ENCODE measurements around the gene CCDC74B. TPM values are rescaled to one million over a fixed set of nuclear protein-coding genes. Genes with fewer than 3 reads are reported as not detected.
A peak's percentile ranks its signal among the peaks of the same experiment; 100 is the strongest.
"Not testable (repeated sequence)": the region's sequence is repeated elsewhere in the genome, so short reads cannot be mapped to it uniquely, and the experiment has no call there.

Gene CCDC74B
- total RNA-seq, 2 experiments from 2014 or later: 2.5 to 3.2 TPM

- peak overlapping the region; percentile 79 for H3K4me3 Mint-ChIP-seq
- peaks cover 15% of the 10 kb centered on the region for H3K36me3 Mint-ChIP-seq (ENCODE audit: low read depth)
- no peaks in the 10 kb centered on the region for H3K9me3 Mint-ChIP-seq (ENCODE audit: low read depth)
- H3K4me1 Mint-ChIP-seq: peaks cover 15% of the 10 kb centered on the region
- intact Hi-C loops (cut with DNase I, micrococcal nuclease): loop anchor here in 1 of 2 experiments (5.0 kb wide), 1 partner anchor 306 kb away; no protein-coding TSS in a partner anchor
- no peaks in the 10 kb centered on the region for H3K27me3 Mint-ChIP-seq
- ChIA-PET POLR2A (no interaction called here), CTCF (no interaction called here)
- peak overlapping the region; percentile 82 for H3K27ac Mint-ChIP-seq
- DNase-seq: no peak
- no peak for ATAC-seq
Measured at GRCh38 chr2:130183512-130184373, 38.8 kb upstream of the CCDC74B start.

GRCh38 chr2:130182826-130183511, 38.1 kb upstream of the CCDC74B start:
- peaks cover 15% of the 10 kb centered on the region for H3K36me3 Mint-ChIP-seq (ENCODE audit: low read depth)
- CTCF ChIA-PET: interaction anchor here (0.7 kb wide), 1 partner anchor 154 kb away, joined by 3 read pairs; no protein-coding TSS in a partner anchor
- intact Hi-C loops (cut with DNase I, micrococcal nuclease): loop anchor here in 1 of 2 experiments (1.0 to 5.0 kb wide), 2 partner anchors 149 to 306 kb away; no protein-coding TSS in a partner anchor
- ATAC-seq: peak; percentile 3
- H3K4me1 Mint-ChIP-seq: peaks cover 18% of the 10 kb centered on the region
- H3K27me3 Mint-ChIP-seq; POLR2A ChIA-PET; H3K9me3 Mint-ChIP-seq (ENCODE audit: low read depth): not testable (repeated sequence)
- DNase-seq: peak; percentile 35
- H3K4me3 Mint-ChIP-seq: peak overlapping the region; percentile 79
- H3K27ac Mint-ChIP-seq: peak overlapping the region; percentile 82

DNA sequence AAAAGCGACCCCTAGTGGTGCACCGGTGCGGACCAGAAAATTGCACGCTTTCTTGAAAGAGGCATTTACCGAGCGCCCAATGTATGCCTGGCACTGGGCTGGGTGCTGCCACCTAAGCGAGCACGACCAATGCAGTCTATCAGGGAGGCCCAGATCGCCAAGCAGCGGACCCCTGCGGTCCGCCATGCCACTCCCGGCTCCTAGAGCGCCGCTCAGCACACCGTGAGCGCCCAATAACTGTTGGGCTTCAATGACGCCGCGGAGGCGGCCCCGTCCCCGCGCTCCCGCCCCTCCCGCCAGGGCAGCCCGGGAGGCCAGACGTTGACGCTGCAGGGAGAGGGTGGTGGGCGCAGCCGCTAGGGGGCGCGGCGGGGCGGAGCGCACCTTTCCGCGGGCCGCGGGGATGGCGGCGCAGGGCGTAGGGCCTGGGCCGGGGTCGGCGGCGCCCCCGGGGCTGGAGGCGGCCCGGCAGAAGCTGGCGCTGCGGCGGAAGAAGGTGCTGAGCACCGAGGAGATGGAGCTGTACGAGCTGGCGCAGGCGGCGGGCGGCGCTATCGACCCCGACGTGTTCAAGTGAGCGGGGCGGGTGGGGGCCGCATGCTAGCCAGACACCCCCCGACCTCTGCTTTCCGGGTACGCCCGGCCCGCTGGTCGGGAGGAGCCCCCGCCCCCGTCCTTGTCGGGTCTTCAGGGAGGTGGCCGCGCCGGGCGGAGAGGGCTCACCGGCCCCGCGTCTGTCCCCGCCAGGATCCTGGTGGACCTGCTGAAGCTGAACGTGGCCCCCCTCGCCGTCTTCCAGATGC, 37.2 kb upstream of the CCDC74B start, which contains the start of gene MZT2B:
MZT2B (plus strand) TSS at position 383 of the 803 bp plus-strand sequence; CDS start at position 404, 21 bp downstream.
- ChIA-PET CTCF (interaction anchor here (0.7 to 2.4 kb wide), 6 partner anchors 149 to 160 kb away, joined by 3 to 13 read pairs (median 6); partner anchors contain the start of gene IMP4), POLR2A (interaction anchor here (0.6 to 1.0 kb wide), 4 partner anchors 11 to 1311 kb away, joined by 3 to 7 read pairs (median 4); partner anchors contain the start of gene IMP4)
- ATAC-seq (peak; percentile 82), DNase-seq (peak; percentile 95)
- H3K27me3 Mint-ChIP-seq; H3K9me3 Mint-ChIP-seq (ENCODE audit: low read depth): not testable (repeated sequence)
- intact Hi-C loops (cut with DNase I, micrococcal nuclease): loop anchor here (1.0 to 5.0 kb wide), 9 partner anchors 37 to 643 kb away; partner anchors contain the start of genes CCDC74B (in 1 of the 2), IMP4 (in 1 of the 2) and PTPN18 (in 1 of the 2)
- Mint-ChIP-seq H3K36me3 (ENCODE audit: low read depth) (peaks cover 18% of the 10 kb centered on the region), H3K27ac (peak within 1 kb of the TSS; percentile 90), H3K4me1 (peaks cover 22% of the 10 kb centered on the region), H3K4me3 (peak within 1 kb of the TSS; percentile 95)

- Mint-ChIP-seq H3K4me1 (peaks cover 22% of the 10 kb centered on the region), H3K27me3 (no peaks in the 10 kb centered on the region), H3K27ac (peak within 1 kb of the TSS; percentile 90), H3K36me3 (ENCODE audit: low read depth) (peaks cover 18% of the 10 kb centered on the region), H3K9me3 (ENCODE audit: low read depth) (no peaks in the 10 kb centered on the region), H3K4me3 (peak within 1 kb of the TSS; percentile 95)
- CTCF ChIA-PET: interaction anchor here (0.8 to 2.4 kb wide), 6 partner anchors 149 to 190 kb away, joined by 3 to 13 read pairs (median 6); partner anchors contain the start of gene IMP4
- ATAC-seq (peak; percentile 74), DNase-seq (peak; percentile 98)
- POLR2A ChIA-PET: interaction anchor here (0.6 to 1.0 kb wide), 6 partner anchors 10 to 1311 kb away, joined by 3 to 7 read pairs (median 4); partner anchors contain the start of gene IMP4
- intact Hi-C loops (cut with DNase I, micrococcal nuclease): loop anchor here (1.0 to 5.0 kb wide), 8 partner anchors 36 to 643 kb away; partner anchors contain the start of genes CCDC74B (in 1 of the 2), IMP4 (in 1 of the 2) and PTPN18 (in 1 of the 2)
Measured at GRCh38 chr2:130181325-130181879, 36.5 kb upstream of the CCDC74B start, which contains the start of gene SMPD4. Gene SMPD4, minus strand, starts transcription at chr2:130181602. Its CDS starts 5,010 bp downstream, at chr2:130176592.

GRCh38 chr2:130180404-130181324, 35.8 kb upstream of the CCDC74B start:
- H3K4me1 Mint-ChIP-seq: peaks cover 22% of the 10 kb centered on the region
- not testable (repeated sequence) for H3K9me3 Mint-ChIP-seq (ENCODE audit: low read depth); H3K27me3 Mint-ChIP-seq; DNase-seq; ATAC-seq
- peaks cover 21% of the 10 kb centered on the region for H3K36me3 Mint-ChIP-seq (ENCODE audit: low read depth)
- H3K27ac Mint-ChIP-seq: peak overlapping the region; percentile 88
- intact Hi-C loops (cut with DNase I, micrococcal nuclease): loop anchor here (1.0 to 5.0 kb wide), 8 partner anchors 35 to 644 kb away; partner anchors contain the start of genes CCDC74B (in 1 of the 2), IMP4 (in 1 of the 2) and PTPN18 (in 1 of the 2)
- peak overlapping the region; percentile 95 for H3K4me3 Mint-ChIP-seq
- ChIA-PET POLR2A (interaction anchor here (0.6 to 1.0 kb wide), 6 partner anchors 12 to 1312 kb away, joined by 3 to 7 read pairs (median 4); partner anchors contain the start of gene IMP4), CTCF (interaction anchor here (0.8 to 2.4 kb wide), 6 partner anchors 150 to 191 kb away, joined by 3 to 13 read pairs (median 6); partner anchors contain the start of gene IMP4)

GRCh38 chr2:130174866-130175265, 30.0 kb upstream of the CCDC74B start:
- H3K27me3 Mint-ChIP-seq; H3K9me3 Mint-ChIP-seq (ENCODE audit: low read depth); H3K4me3 Mint-ChIP-seq; DNase-seq; CTCF ChIA-PET; intact Hi-C loops (cut with DNase I, micrococcal nuclease): not testable (repeated sequence)
- POLR2A ChIA-PET: interaction anchor here (0.5 kb wide), 1 partner anchor 10 kb away, joined by 4 read pairs; no protein-coding TSS in a partner anchor
- Mint-ChIP-seq H3K27ac (peak overlapping the region; percentile 7), H3K36me3 (ENCODE audit: low read depth) (peaks cover 36% of the 10 kb centered on the region), H3K4me1 (peaks cover 12% of the 10 kb centered on the region)
- ATAC-seq: peak; percentile 80

DNA sequence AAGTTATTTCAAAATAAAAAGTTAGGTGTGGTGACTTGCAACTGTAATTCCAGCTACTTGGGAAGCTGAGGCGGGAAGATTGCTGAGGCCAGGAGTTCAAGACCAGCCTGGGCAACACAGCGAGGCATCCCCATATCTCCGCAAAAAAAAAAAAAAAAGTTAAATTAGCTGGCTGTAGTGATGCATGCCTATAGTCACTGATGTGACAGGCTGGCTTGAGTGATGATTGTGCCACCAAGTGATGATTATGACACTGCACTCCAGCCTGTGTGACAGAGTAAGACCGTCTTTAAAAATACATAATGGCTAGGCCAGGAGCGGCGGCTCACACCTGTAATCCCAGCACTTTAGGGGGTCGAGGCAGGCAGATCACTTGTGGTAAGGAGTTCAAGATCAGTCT, 25.0 kb upstream of the CCDC74B start:
- Mint-ChIP-seq H3K27ac (no peak overlapping the region), H3K27me3 (no peaks in the 10 kb centered on the region), H3K9me3 (ENCODE audit: low read depth) (no peaks in the 10 kb centered on the region), H3K4me3 (no peak overlapping the region), H3K4me1 (no peaks in the 10 kb centered on the region), H3K36me3 (ENCODE audit: low read depth) (peaks cover 46% of the 10 kb centered on the region)
- DNase-seq: no peak
- POLR2A ChIA-PET: interaction anchor here (0.7 kb wide), 1 partner anchor 10 kb away, joined by 3 read pairs; no protein-coding TSS in a partner anchor
- no peak for ATAC-seq
- CTCF ChIA-PET: no interaction called here
- intact Hi-C loops (cut with DNase I, micrococcal nuclease): no loop called here

GRCh38 chr2:130169163-130169562, 24.3 kb upstream of the CCDC74B start:
- ATAC-seq: peak; percentile 97
- POLR2A ChIA-PET; CTCF ChIA-PET; H3K4me3 Mint-ChIP-seq; H3K27me3 Mint-ChIP-seq; H3K9me3 Mint-ChIP-seq (ENCODE audit: low read depth); intact Hi-C loops (cut with DNase I, micrococcal nuclease); DNase-seq; H3K4me1 Mint-ChIP-seq: not testable (repeated sequence)
- Mint-ChIP-seq H3K27ac (peak overlapping the region; percentile 51), H3K36me3 (ENCODE audit: low read depth) (peaks cover 52% of the 10 kb centered on the region)

GRCh38 chr2:130166611-130167010, 21.7 kb upstream of the CCDC74B start:
- POLR2A ChIA-PET; ATAC-seq; H3K27ac Mint-ChIP-seq; CTCF ChIA-PET; intact Hi-C loops (cut with DNase I, micrococcal nuclease); H3K4me1 Mint-ChIP-seq; H3K9me3 Mint-ChIP-seq (ENCODE audit: low read depth); H3K27me3 Mint-ChIP-seq; DNase-seq; H3K4me3 Mint-ChIP-seq: not testable (repeated sequence)
- H3K36me3 Mint-ChIP-seq (ENCODE audit: low read depth): peaks cover 47% of the 10 kb centered on the region

Data from activated CD4-positive, alpha-beta T cell treated with anti-CD3 and anti-CD28 coated beads for 36 hours (primary cell).